Breast epithelium (tissue), 4 donors: Measurements from ENCODE around the gene PDE4D. TPM values are rescaled to one million over a fixed set of nuclear protein-coding genes. Genes with fewer than 3 reads are reported as not detected.

ENCODE experiments used
- DNase-seq, 2 donors: peaks; one replicate each; pipeline ENCODE4 v3.0.0-alpha.2; 2019; ENCODE audit warnings: low spot score in 2 of 2
- H3K27ac ChIP-seq, 2 donors: fragments of 200-600 bp; sonication (generic) in 1 of 2; one replicate each; pipeline ENCODE4 v1.5.1; 2016 to 2019; ENCODE audit warnings: mild to moderate bottlenecking in 1 of 2
- H3K27me3 ChIP-seq, 2 donors: fragments of 200-600 bp; sonication (generic) in 1 of 2; one replicate each; pipeline versions ENCODE4 v1.5.1 to v1.6.0; 2017 to 2019; ENCODE audit warnings: control low read depth in 1 of 2, mild to moderate bottlenecking in 1 of 2
- H3K36me3 ChIP-seq: fragments of 200-600 bp; one replicate; pipeline ENCODE4 v1.5.1; 2019
- H3K4me1 ChIP-seq, 2 donors: fragments of 200-600 bp; sonication (generic); one replicate each; pipeline ENCODE4 v1.5.1; 2016 to 2019; ENCODE audit warnings: control low read depth in 1 of 2
- H3K4me3 ChIP-seq, 3 donors: fragments of 200-600 bp; sonication (generic); 1 replicate in 2 of 3; 2 replicates in 1 of 3; pipeline ENCODE4 v1.5.1; 2016 to 2019; ENCODE audit warnings: mild to moderate bottlenecking in 3 of 3, moderate library complexity in 2 of 3
- H3K9me3 ChIP-seq, 2 donors: fragments of 200-600 bp; sonication (generic) in 1 of 2; one replicate each; pipeline ENCODE4 v1.5.1; 2016 to 2019; ENCODE audit warnings: control low read depth in 1 of 2
- CTCF ChIP-seq, 3 donors: fragments of 450-650 bp; IDR thresholded peaks; one replicate each; pipeline ENCODE4 v1.5.1; 2016 to 2017; ENCODE audit warnings: antibody characterized with exemption in 3 of 3, mild to moderate bottlenecking in 3 of 3, moderate library complexity in 3 of 3
- POLR2A ChIP-seq: fragments of 450-650 bp; IDR thresholded peaks from one replicate; pipeline ENCODE4 v1.6.1; 2016; ENCODE audit warnings: antibody characterized with exemption, mild to moderate bottlenecking, moderate library complexity
- POLR2AphosphoS5 ChIP-seq, 3 donors: sonication (generic); formaldehyde crosslinking; IDR thresholded peaks; one replicate each; pipeline ENCODE4 v1.6.1; 2017; ENCODE audit warnings: antibody characterized with exemption in 3 of 3
- intact Hi-C: fragments of 100-400 bp; cut with DNase I; formaldehyde crosslinking; loops from one replicate; pipeline ENCODE4 v1.15.1; 2023; ENCODE audit warnings: low total_unique reads
- total RNA-seq, 3 donors: library from RNA; depleted of rRNA; stranded (reverse); fragments of >200 nt; gene quantifications; one replicate each; pipeline ENCODE4 v1.1.0, GENCODE V29; 2016

Gene PDE4D
- total RNA-seq, 3 donors from 2014 or later: 14.4 to 37.4 (median 28.2) TPM

DNA sequence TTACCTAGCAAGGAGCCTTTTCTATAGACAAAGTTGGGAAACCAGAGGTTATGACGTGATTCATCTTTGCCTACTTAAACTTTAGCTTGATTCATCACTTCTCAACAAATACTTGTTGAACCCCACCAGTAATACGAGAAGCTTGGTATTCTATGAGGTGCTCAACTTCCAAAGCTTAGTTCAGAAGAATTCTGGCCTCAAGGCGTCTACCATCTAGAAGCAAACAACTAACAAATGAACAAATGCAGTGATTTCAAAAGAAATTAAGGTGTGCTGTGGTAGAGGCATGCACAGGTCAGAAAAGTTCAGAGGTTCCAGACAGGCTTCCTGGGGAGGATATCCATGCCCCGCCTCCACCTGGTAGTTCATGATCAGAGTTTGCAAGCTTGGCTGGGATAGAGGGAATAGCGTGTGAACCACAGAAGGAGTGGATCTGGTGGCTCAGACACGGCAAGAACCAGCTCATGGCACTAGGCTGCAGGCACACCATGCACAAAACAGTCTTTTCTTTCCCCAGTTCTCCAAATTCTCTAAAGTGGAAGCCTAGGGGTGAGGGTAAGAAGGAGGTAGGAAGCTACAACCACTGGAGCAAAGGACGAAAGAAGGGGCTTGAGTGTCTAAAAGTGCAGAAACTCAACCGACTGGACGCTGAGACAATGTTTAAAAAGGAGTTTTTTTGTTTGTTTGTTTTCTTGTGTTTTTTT is 837.6 kb downstream of the PDE4D start:
- H3K9me3 ChIP-seq: no peaks in the 10 kb centered on the region
- H3K27ac ChIP-seq: no peak overlapping the region
- intact Hi-C loops: loop anchor here (2.0 kb wide), 1 partner anchor 67 kb away; no protein-coding TSS in a partner anchor
- H3K36me3 ChIP-seq: no peaks in the 10 kb centered on the region
- H3K4me3 ChIP-seq: no peak overlapping the region
- DNase-seq: no peak
- H3K4me1 ChIP-seq: no peaks in the 10 kb centered on the region
- no peaks in the 10 kb centered on the region for H3K27me3 ChIP-seq
- no peak for TF ChIP-seq CTCF (IDR thresholded peaks at IDR 0.05)
- TF ChIP-seq POLR2AphosphoS5 (IDR thresholded peaks at IDR 0.05): no peak
- TF ChIP-seq POLR2A: no peak

GRCh38 chr5:59054963-59055528 is 838.5 kb downstream of the PDE4D start:
- Histone ChIP-seq H3K4me3 (no peak overlapping the region), H3K36me3 (no peaks in the 10 kb centered on the region), H3K27ac (no peak overlapping the region), H3K9me3 (no peaks in the 10 kb centered on the region), H3K27me3 (no peaks in the 10 kb centered on the region), H3K4me1 (no peaks in the 10 kb centered on the region)
- TF ChIP-seq CTCF (IDR thresholded peaks at IDR 0.05): no peak
- TF ChIP-seq POLR2AphosphoS5 (IDR thresholded peaks at IDR 0.05): no peak
- TF ChIP-seq POLR2A: no peak
- DNase-seq: no peak
- intact Hi-C loops: no loop called here

- H3K4me1 ChIP-seq: no peaks in the 10 kb centered on the region
- H3K27me3 ChIP-seq: no peaks in the 10 kb centered on the region
- intact Hi-C loops: no loop called here
- no peaks in the 10 kb centered on the region for H3K36me3 ChIP-seq
- no peaks in the 10 kb centered on the region for H3K9me3 ChIP-seq
- H3K4me3 ChIP-seq: no peak overlapping the region
- no peak for TF ChIP-seq POLR2AphosphoS5 (IDR thresholded peaks at IDR 0.05)
- TF ChIP-seq POLR2A: no peak
- TF ChIP-seq CTCF (IDR thresholded peaks at IDR 0.05): no peak
- no peak overlapping the region for H3K27ac ChIP-seq
- no peak for DNase-seq
These were observed 841.6 kb downstream of the PDE4D start for GRCh38 chr5:59051951-59052350.

- H3K4me3 ChIP-seq: no peak overlapping the region
- no peak for DNase-seq
- H3K9me3 ChIP-seq: no peaks in the 10 kb centered on the region
- no peaks in the 10 kb centered on the region for H3K36me3 ChIP-seq
- TF ChIP-seq POLR2A (no peak), CTCF (IDR thresholded peaks at IDR 0.05) (no peak), POLR2AphosphoS5 (IDR thresholded peaks at IDR 0.05) (no peak)
- no peak overlapping the region for H3K27ac ChIP-seq
- H3K27me3 ChIP-seq: no peaks in the 10 kb centered on the region
- H3K4me1 ChIP-seq: no peaks in the 10 kb centered on the region
- intact Hi-C loops: no loop called here
These were observed 844.4 kb downstream of the PDE4D start for GRCh38 chr5:59049095-59049494.
